Activated CD4-positive, CD25-positive, alpha-beta regulatory T cell treated with anti-CD3 and anti-CD28 coated beads, Interleukin-2, amount 50 U/mL, for 72 hours (primary cell): Measurements from ENCODE around the gene CUTC.

Source experiments
- DNase-seq: peaks from one replicate; pipeline ENCODE4 v3.0.0; 2021

The CUTC gene

GRCh38 chr10:99784727-99785441, 52.9 kb downstream of the CUTC start:
- DNase-seq: no peak

- DNase-seq: no peak
Measured at GRCh38 chr10:99785646-99786045, 53.6 kb downstream of the CUTC start.

- no peak for DNase-seq
Measured at GRCh38 chr10:99787311-99787710, 55.3 kb downstream of the CUTC start.

- no peak for DNase-seq
Measured at GRCh38 chr10:99787782-99788445, 55.9 kb downstream of the CUTC start.

- no peak for DNase-seq
Measured at GRCh38 chr10:99788598-99789256, 56.7 kb downstream of the CUTC start.

GRCh38 chr10:99791831-99792230, 59.8 kb downstream of the CUTC start:
- DNase-seq: no peak

GRCh38 chr10:99793819-99794218, 61.8 kb downstream of the CUTC start:
- DNase-seq: no peak

- DNase-seq: no peak
Measured at GRCh38 chr10:99796928-99797327, 64.9 kb downstream of the CUTC start.

GRCh38 chr10:99798031-99798430, 66.0 kb downstream of the CUTC start:
- DNase-seq: no peak

- DNase-seq: no peak
Measured at GRCh38 chr10:99798920-99799319, 66.9 kb downstream of the CUTC start.

- DNase-seq: no peak
Measured at GRCh38 chr10:99799613-99800012, 67.6 kb downstream of the CUTC start.

- no peak for DNase-seq
Measured at GRCh38 chr10:99804471-99804870, 72.4 kb downstream of the CUTC start.

GRCh38 chr10:99805190-99805589, 73.2 kb downstream of the CUTC start:
- no peak for DNase-seq
